Astrocyte of the spinal cord (primary cell): ENCODE measurements around the gene MORC1.

Experiments
- DNase-seq: peaks from one replicate; pipeline ENCODE4 v3.0.0; 2011; ENCODE audit warnings: low read depth, low spot score
- H3K4me3 ChIP-seq: 2 replicates; pipeline ENCODE4 v1.5.1; 2011; ENCODE audit warnings: low read depth, mild to moderate bottlenecking, low read length, moderate library complexity
- CTCF ChIP-seq: IDR thresholded peaks from 2 replicates; pipeline ENCODE4 v1.5.1; 2012; ENCODE audit warnings: low read depth, mild to moderate bottlenecking, low read length, inconsistent platforms
- in situ Hi-C: cut with HindIII; loops from 2 replicates; pipeline ENCODE4 v1.10.0; 2017; ENCODE audit warnings: low sequenced_read_pairs

The MORC1 gene

DNA sequence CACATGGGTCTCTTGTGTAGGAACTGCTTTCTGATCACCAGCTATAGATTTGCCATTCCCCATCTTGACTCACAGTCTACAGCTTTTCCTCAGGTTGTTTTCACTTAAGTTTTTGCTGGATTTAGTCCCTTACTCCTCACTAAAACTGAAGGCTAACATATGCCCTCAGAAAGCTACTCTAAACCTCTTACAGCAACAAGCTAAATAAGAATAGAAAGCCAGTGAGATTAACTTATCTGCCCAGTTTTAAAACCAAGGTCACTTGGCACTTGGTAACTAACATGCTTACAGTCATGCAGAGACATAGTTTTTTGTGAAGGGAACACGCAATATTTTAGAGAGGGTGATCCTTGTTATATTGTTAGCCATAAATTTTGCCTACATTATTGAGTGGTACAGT is 164.2 kb downstream of the MORC1 start, which contains the start of gene GUCA1C:
Gene GUCA1C (minus strand): TSS at position 180 of the 400 bp plus-strand sequence. CDS start 117 bp downstream, at position 63.
- in situ Hi-C loops: no loop called here
- TF ChIP-seq CTCF: no peak
- no peak for DNase-seq
- H3K4me3 ChIP-seq: no peak within 1 kb of the TSS

- no peak overlapping the region for H3K4me3 ChIP-seq
- no peak for DNase-seq
- no peak for TF ChIP-seq CTCF
- in situ Hi-C loops: no loop called here
These were observed 164.7 kb downstream of the MORC1 start for GRCh38 chr3:108953210-108953609.

DNA sequence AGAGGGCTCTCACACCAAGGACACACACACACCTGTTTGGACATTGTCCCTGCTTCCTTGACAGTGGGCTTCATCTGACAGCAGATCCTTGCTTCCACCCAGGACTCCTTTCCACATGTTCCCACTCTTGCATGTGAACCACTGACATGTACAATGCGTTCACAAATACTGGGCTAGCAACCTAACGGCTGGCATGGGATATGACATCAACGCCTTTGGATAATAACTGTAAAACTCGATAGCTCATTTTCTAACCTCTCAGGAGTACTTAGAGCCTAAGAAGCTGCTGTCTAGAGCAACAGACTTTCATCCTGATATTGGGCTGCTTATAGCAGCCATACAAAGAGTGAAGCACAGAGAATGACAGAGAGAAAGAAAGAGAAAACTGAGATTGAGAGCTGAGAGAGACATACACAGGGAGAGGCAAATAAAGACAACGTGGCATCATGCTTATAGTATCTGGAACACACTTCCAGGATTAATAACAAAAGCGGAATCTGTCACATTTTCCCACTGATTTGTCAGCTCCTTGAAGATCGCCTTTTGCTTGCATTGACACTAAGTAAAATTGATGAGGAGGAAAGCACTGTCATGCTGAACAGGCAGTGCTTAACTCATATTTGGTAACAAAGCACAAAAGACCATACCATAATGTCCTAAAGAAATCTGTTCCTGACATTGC is 166.0 kb downstream of the MORC1 start:
- in situ Hi-C loops: no loop called here
- no peak overlapping the region for H3K4me3 ChIP-seq
- no peak for DNase-seq
- TF ChIP-seq CTCF: no peak

DNA sequence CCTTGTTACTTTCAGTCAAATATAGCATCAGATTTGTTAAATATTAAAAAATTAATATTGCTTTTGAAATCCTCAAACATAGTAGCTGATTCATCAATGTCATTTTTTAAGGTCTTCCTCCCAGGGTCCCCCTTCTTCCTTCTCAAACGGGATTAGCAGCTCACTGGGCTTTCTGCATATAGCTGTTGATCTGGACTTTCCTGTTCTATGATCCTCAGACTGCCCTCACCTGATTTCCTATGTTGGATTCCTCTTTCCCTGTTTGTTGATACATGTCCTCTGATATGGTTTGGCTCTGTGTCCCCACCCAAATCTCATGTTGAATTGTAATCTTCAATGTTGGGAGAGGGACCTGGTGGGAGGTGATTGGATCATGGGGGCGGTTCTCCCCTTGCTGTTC is 170.1 kb downstream of the MORC1 start:
- in situ Hi-C loops: no loop called here
- H3K4me3 ChIP-seq: no peak overlapping the region
- no peak for DNase-seq
- TF ChIP-seq CTCF: no peak

DNA sequence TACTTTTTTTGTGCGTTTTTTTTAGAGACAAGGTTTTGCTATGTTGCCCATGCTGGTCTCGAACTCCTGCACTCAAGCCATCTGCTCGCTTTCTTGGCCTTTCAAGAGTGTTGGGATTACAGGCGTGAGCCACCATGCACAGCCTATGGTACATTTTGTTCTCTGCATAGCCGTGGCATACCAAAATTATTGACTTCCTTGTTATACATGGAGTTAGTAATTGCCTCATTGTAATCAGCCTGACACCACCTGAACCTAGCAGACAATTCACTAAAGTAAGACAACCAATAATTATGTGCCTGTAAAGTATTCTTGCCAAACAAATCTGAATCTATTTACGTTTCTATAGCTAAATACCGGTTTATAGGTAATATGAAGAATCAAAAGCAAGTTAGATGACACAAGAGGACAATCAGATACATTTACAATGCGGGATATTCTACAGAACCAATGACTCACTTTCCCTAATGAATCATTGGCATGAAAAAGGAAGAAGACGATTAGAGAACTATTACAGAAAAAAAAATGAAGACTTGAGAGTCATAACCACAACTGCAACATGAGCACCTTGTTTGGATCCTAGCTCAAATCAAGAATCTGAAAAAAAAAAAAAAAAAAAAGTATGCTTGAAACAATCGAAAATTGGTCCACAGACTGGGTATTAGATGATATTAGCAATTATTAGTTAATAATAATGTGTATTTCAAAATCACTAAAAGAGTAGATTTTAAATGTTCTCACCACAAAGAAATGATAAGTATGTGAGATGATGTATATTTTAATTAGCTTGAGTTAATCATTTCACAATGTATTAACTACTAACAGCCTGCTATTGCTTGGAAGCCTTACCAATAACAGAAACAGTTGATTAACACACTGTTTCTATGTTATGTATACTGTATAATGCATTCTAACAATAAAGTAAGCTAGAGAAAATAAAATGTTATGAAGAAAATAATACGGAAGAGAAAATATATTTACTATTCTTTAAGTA is 171.3 kb downstream of the MORC1 start:
- in situ Hi-C loops: no loop called here
- peak; percentile 56 for DNase-seq
- TF ChIP-seq CTCF: no peak
- no peak overlapping the region for H3K4me3 ChIP-seq

DNA sequence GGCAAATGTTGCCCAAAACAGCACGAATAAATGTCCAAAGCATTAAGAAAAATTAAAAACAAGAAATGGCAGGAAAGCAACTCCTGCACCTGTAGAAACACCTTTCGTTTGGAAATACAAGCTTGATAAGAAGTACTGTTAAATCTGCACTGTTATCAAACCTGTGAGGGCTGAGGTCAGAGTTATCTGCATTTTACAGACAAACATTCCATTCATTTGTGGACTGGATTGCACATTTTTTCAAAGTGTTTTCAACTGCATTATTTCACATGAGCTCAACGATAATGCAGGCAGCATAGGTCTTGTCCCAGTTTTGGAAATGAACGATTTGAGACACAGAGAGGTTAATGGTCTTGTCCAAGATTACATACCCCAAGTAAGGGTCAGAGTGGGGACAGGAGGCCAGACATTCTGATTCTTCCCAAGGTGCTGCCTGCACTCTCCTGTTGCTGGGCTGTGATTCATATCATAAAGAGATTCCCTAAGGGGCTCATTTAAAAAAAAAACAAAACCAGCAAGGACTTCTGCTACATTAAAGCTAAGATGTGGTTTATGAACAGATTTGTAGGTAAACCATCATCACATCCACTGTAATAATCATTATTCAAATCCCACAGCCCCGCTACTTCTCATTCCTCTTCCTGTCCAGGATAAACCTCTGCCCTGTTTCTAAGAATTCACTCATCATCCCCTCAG is 177.2 kb downstream of the MORC1 start:
- in situ Hi-C loops: no loop called here
- no peak overlapping the region for H3K4me3 ChIP-seq
- no peak for TF ChIP-seq CTCF
- DNase-seq: no peak
